HG03064 (cell line): ENCODE results near the gene MRAP2.
"Not testable (repeated sequence)": the region's sequence is repeated elsewhere in the genome, so short reads cannot be mapped to it uniquely, and the experiment has no call there.

Experiments
- ATAC-seq: cut with Tn5 transposase; IDR thresholded peaks from one replicate; pipeline ENCODE4 v1.9.1; 2021; ENCODE audit warnings: low read depth; ENCODE audit not compliant: unreplicated experiment

MRAP2 gene

DNA sequence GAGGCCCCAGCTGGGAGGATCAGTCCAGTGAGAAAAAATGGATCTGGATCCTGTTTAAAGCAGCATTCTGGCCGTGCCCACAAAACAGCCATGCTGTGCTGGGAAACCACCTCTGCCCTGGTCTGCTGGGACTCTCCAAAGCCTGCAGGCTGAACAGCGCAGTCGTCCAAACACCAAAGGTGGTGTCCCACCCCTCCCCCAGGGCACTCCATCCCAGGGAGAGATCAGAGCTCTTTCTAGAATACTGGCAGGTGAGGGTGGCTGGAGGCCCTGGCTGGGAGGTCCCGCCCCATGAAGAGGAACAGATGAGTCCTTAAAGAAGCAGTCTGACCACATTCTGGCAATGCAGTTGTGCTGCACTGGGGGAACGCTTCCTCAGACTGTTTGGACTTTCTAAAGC is 84.6 kb downstream of the MRAP2 start:
- no peak for ATAC-seq

DNA sequence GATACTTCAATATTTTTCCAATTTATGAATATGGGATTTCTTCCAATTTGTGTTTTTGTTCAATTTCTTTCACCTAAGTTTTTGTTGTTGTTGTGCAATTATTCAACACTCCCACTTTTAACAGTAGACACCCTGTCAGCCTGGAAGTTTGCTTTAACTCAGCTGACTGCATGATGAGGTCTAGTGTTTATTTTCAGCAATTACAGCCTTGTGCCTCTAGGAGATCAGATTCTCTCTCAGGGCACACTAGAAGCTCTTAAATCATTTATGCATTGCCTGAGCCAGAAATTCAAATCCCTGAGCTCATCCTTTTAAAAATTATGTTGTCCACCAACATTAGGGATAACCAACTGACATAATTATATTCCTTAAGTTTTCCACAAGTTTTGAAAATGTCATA is 85.7 kb downstream of the MRAP2 start:
- no peak for ATAC-seq

DNA sequence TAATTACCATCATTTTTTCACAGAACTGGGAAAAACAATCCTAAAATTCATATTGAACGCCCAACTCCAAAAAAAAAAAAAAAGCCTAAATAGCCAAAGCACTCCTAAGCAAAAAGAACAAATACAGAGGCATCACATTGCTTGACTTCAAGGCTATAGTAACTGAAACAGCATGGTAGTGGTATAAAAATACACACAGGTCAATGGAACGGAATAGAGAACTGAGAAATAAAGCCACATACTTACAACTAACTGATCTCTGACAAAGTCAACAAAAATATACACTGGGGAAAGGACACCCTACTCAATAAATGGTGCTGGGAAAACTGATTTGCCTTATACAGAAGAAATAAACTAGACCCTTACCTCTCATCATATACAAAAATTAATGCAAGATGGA is 89.6 kb downstream of the MRAP2 start:
- ATAC-seq: no peak

DNA sequence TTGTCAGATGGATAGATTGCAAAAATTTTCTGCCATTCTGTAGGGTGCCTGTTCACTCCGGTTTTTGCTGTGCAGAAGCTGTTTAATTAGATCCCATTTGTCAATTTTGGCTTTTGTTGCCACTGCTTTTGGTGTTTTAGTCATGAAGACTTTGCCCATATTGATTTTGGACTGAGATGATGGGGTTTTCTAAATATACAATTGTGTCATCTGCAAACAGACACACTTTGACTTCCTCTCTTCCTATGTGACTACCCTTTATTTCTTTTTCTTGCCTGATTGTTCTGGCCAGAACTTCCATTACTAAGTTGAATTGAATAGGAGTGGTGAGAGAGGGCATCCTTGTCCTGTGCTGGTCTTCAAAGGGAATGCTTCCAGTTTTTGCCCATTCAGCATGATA is 96.0 kb downstream of the MRAP2 start:
- ATAC-seq: not testable (repeated sequence)

DNA sequence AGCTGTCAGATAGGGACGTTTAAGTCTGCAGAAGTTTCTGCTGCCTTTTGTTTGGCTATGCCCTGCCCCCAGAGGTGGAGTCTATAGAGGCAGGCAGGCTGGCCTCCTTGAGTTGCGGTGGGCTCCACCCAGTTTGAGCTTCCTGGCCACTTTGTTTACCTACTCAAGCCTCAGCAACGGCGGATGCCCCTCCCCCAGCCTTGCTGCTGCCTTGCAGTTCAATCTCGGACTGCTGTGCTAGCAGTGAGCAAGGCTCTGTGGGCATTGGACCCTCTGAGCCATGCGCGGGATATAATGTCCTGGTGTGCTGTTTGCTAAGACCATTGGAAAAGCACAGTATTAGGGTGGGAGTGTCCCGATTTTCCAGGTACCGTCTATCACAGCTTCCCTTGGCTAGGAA is 99.8 kb downstream of the MRAP2 start:
- not testable (repeated sequence) for ATAC-seq

DNA sequence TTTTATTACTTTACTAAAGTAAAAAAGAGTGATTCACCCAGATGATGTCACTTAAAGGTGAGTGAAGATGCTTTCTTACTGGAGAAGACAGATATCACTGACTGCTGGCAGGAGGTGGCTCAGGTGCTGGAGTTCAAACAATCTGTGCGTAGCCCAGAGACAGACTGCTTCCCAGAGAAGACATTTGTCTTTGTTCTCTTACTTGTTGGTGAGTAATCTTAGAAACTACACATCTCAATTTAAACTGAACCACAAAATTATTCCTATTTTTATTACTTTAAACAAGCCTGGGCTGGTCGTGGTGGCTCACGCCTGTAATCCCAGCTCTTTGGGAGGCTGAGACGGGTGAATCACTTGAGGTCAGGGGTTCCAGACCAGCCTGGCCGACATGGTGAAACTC is 101.7 kb downstream of the MRAP2 start:
- no peak for ATAC-seq

DNA sequence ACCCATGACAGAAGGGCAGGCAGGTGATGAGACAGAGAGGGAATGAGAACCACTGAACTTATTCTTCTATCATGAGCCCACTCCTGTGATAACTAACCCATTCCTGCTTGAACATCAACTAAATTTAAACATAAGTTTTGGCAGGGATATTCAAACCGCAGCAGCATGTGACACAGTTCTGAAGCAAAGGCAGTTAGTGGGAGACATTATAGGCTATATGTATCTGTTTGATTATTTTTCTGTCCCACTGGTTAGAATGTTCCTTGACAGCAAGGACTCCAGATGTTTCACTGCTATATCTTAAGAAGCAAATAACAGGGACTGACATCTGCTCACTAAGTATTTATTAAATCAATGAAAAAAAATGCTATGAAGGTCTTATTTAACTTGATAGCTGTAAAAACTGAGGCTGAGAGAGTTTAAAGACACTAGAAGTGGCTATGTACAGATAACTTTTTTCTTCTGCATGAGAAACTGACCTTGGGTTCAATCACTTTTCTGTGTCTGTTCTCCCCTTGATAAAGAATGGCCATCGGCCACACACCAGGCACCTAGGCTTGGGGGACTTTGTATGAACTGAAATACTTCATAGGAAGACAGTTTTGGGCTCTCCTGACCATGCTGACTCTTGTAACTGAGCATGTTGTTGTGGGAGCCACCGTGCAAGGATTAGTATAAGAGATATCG is 102.9 kb downstream of the MRAP2 start:
- no peak for ATAC-seq

DNA sequence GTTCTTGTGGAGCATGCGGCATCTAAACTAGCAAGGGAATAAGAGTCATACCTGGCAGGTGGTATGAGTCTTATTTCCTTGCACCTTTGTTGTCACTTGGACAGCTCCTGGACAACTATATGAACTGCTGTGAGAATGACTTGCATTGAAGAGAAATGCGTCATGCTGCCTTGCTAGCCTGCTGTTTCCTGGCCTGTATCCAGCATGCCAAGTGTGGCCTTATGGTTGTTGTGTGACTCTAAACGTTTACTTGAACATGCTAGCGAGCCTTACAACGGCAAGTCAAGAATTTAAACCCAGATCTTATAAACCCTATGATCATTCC is 103.4 kb downstream of the MRAP2 start:
- ATAC-seq: no peak

DNA sequence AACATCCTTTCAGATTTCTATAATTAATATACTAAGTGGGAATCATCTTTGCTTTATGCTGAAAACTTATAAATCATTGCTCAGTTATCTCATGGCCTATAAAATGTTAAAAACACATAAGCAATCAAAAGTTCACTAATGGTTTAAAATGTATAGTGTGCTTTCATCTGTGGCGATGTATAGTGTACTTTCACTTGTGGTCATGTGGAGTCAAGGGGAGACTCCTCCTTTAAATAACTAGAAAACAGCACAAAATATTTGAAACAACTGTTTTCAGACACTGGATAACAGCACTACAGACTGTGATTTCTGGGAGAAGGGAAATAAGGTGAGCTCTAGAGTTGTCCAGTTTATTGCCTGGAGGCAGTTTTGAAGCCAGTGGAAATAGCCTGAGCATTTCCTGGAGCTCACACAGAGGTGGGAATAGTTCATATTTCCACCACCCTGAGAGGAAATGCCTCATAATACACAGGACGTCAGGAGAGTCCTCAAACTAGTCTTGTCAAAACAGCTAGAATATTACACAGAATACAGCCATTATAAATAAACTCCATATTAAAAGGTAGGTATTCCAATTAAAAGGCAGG is 104.5 kb downstream of the MRAP2 start:
- ATAC-seq: no peak

DNA sequence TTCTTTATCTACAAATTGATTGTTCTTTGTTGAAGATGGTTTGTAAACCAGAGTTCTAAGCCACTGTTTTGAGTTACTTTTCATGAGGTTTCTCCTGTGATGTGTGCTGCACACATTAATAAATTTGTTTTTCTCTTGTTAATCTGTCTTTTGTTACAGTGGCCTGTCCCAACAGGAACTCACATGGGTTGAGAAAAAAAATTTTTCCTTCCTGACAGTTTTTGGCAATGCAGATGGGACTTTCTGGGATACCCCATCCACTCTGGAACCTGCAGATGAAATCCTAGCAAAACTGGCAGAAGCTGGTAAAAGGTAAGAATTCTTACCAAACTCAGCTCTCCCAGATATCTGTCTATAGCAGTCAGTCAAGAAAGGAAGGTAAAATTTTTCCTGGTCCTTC is 105.7 kb downstream of the MRAP2 start:
- ATAC-seq: no peak
